Measurements from ENCODE around the gene NUTM2D.
"Not testable (repeated sequence)": the region's sequence is repeated elsewhere in the genome, so short reads cannot be mapped to it uniquely, and the experiment has no call there.

- TF ChIP-seq CTCF, POLR2A (IDR thresholded peaks at IDR 0.05): not testable (repeated sequence)
These were observed 40.9 kb downstream of the NUTM2D start for GRCh38 chr10:87398436-87398835.
